ENCODE data around the gene SPDEF. TPM values are rescaled to one million over a fixed set of nuclear protein-coding genes. Genes with fewer than 3 reads are reported as not detected.

Gene SPDEF
- total and polyA plus RNA-seq, 10 of the 15 experiments (the other 5 are each of a cell fraction or from before 2014, with no cell fraction given), result not detected

DNA sequence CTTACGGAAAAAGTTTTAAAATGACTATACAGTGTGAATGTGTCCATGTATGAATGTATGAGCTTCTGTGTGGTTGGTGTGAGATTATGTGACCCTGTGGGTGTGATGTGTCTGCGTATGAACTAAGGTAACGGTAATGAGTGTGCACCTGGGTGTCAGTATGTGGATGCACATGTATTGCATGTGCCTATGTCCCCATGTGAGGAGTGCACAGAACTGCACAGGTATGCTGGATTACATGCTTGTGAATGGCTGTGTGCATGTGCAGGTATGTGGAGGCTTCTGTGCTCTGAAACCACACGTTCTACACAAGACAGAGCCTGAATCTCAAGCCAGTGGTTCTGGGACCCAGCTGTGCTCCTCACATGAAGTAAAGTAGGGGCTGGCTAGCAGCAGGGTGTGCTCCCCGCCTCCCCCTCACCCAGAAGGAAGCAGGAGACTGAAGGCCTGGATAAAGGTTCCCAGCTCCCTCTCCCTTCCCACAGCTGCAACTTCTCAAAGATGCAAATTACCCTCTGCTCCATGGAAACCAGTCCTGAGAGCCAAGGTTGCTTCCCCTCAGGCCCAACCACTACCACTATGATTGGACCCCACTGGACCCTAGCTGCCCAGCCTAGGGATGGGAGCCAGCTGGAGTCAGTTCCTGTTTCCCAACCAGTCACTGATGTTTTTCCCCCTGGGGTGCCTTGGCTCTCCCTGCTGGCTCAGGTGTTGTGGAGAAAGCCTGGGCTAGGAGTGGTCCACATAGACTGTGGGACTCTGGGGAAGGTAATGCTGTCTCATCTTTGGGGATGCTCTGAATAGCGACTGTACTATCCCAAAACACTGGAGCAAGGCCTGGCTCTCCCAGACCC lies 24.8 kb upstream of the SPDEF start:
- Histone ChIP-seq H3K27me3 (replicated peaks in 1 of 2; ENCODE audit: control insufficient read depth in 2 of 2, insufficient read depth in 2 of 2, low read length in 1 of 2) (no peaks in the 10 kb centered on the region), H3K9me3 (replicated peaks; ENCODE audit: control insufficient read depth, insufficient read depth, low read length) (no peaks in the 10 kb centered on the region), H3K4me3 (no peak overlapping the region), H4K20me1 (ENCODE audit: control insufficient read depth, insufficient read depth) (no peaks in the 10 kb centered on the region; the same call in 1 of the 2 replicates), H3K27ac (ENCODE audit: control insufficient read depth, insufficient read depth) (no peak overlapping the region), H3K4me1 (ENCODE audit: control insufficient read depth, insufficient read depth, low read length) (no peaks in the 10 kb centered on the region), H3K9ac (ENCODE audit: control insufficient read depth, insufficient read depth, low read length) (no peak overlapping the region), H3K4me2 (ENCODE audit: control insufficient read depth, insufficient read depth) (no peak overlapping the region), H3K36me3 (ENCODE audit: control insufficient read depth in 2 of 2, insufficient read depth in 2 of 2, low read length in 1 of 2) (peaks cover 0 to 8% of the 10 kb centered on the region in 2 experiments; a peak in 3 of 4 replicates), H2AFZ (ENCODE audit: control insufficient read depth, low read depth, low read length) (no peak overlapping the region), H3K79me2 (ENCODE audit: control insufficient read depth, insufficient read depth, low read length) (no peaks in the 10 kb centered on the region)
- ChIA-PET CTCF (interaction anchor here (1.3 to 1.4 kb wide), 4 partner anchors 28 to 210 kb away, joined by 4 to 6 read pairs (median 4); partner anchors contain the start of gene BLTP3A), RAD21 (ENCODE audit: unreplicated experiment) (no interaction called here), POLR2A (no interaction called here), SMC1A (ENCODE audit: uncharacterized antibody, unreplicated experiment) (interaction anchor here (1.3 kb wide), 2 partner anchors 29 to 121 kb away, joined by 4 read pairs; no protein-coding TSS in a partner anchor)
- ATAC-seq (no peak; the same call in 1 of the 3 replicates), DNase-seq (ENCODE audit: low read depth, low spot score) (no peak), FAIRE-seq (no peak)
- TF ChIP-seq POLR2AphosphoS2 (IDR thresholded peaks at IDR 0.05; ENCODE audit: low read depth, low read length) (peak; percentile 4; the same call in 1 of the 2 replicates), ZNF274 (IDR thresholded peaks at IDR 0.05; ENCODE audit: insufficient read depth, insufficient read length) (no peak)
- no TSS peak for BruUV-seq (replicated peaks)
- in situ Hi-C loops (cut with MboI), result no loop called here
- WGBS (ENCODE audit: insufficient coverage, insufficient replicate concordance, low lambda C conversion rate, missing lambda C conversion rate), result 89% methylated on average over 6 of the region's 6 CpGs
- intact Hi-C loops (cut with micrococcal nuclease; ENCODE audit: unreplicated experiment), result no loop called here

DNA sequence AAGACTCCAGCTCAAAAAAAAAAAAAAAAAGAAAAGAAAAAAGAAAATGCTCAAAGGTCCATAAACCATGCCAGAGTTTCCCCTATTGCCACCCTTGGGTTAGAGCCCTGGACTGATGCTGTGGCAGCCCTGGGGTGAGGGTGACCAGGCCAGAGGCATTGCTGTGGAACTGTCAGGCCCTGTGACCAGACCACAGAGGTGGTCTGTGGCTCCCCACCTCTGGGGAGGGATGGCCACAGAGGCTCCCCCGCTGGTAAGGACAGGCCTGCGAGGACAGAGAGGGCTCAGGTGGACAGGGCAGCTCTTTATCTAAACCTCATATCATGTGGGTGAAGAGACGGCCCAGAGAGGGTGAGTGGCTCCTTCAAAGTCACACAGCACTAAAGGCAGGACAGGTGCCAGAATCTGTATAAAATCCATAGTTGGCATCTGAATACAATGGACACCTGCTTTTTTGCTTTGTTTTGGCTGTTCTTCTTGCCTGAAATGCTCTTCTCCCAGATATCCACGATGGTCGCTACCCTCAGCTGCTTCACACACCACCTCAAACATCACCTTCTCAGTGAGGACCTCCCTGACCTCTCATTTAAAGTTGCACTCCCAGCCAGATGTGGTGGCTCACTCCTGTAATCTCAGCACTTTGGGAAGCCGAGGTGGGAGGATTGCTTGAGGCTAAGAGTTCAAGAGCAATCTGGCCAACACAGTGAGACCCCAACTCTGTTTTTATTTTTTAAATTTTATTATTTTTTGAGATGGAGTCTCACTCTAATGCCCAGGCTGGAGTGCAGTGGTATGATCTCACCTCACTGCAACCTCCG lies 22.5 kb upstream of the SPDEF start:
- no peak for FAIRE-seq

More for the DNA sequence above, 22.5 kb upstream of the SPDEF start:
- H3K9ac ChIP-seq (ENCODE audit: control insufficient read depth, insufficient read depth, low read length), result no peak overlapping the region
- no peaks in the 10 kb centered on the region for H3K79me2 ChIP-seq (ENCODE audit: control insufficient read depth, insufficient read depth, low read length)
- no peak overlapping the region for H3K4me2 ChIP-seq (ENCODE audit: control insufficient read depth, insufficient read depth)
- DNase-seq (ENCODE audit: low read depth, low spot score) (no peak), ATAC-seq (no peak)
- intact Hi-C loops (cut with micrococcal nuclease; ENCODE audit: unreplicated experiment), result no loop called here
- H3K27me3 ChIP-seq (replicated peaks in 1 of 2; ENCODE audit: control insufficient read depth in 2 of 2, insufficient read depth in 2 of 2, low read length in 1 of 2), result no peaks in the 10 kb centered on the region
- H3K36me3 ChIP-seq (ENCODE audit: control insufficient read depth in 2 of 2, insufficient read depth in 2 of 2, low read length in 1 of 2), result peaks cover 0 to 4% of the 10 kb centered on the region in 2 experiments; a peak in 2 of 4 replicates
- no peak overlapping the region for H3K27ac ChIP-seq (ENCODE audit: control insufficient read depth, insufficient read depth)
- no TSS peak for BruUV-seq (replicated peaks)
- H3K9me3 ChIP-seq (replicated peaks; ENCODE audit: control insufficient read depth, insufficient read depth, low read length), result no peaks in the 10 kb centered on the region
- H3K4me3 ChIP-seq, result no peak overlapping the region
- no peaks in the 10 kb centered on the region; the same call in 1 of the 2 replicates for H4K20me1 ChIP-seq (ENCODE audit: control insufficient read depth, insufficient read depth)
- WGBS (ENCODE audit: insufficient coverage, insufficient replicate concordance, low lambda C conversion rate, missing lambda C conversion rate), result 92% methylated on average over 7 of the region's 7 CpGs
- ChIA-PET CTCF (no interaction called here), SMC1A (ENCODE audit: uncharacterized antibody, unreplicated experiment) (interaction anchor here (1.0 to 1.4 kb wide), 2 partner anchors 13 to 69 kb away, joined by 3 read pairs; no protein-coding TSS in a partner anchor), POLR2A (no interaction called here), RAD21 (ENCODE audit: unreplicated experiment) (interaction anchor here (1.5 kb wide), 1 partner anchor 19 kb away, joined by 3 read pairs; no protein-coding TSS in a partner anchor)
- in situ Hi-C loops (cut with MboI), result no loop called here
- no peaks in the 10 kb centered on the region for H3K4me1 ChIP-seq (ENCODE audit: control insufficient read depth, insufficient read depth, low read length)
- H2AFZ ChIP-seq (ENCODE audit: control insufficient read depth, low read depth, low read length), result no peak overlapping the region
- TF ChIP-seq POLR2A (IDR thresholded peaks at IDR 0.05; ENCODE audit: low read depth, low read length) (peak; percentile 33; the same call in 1 of the 2 replicates), SMARCA5 (IDR thresholded peaks at IDR 0.05) (peak; percentile 69), RB1 (IDR thresholded peaks at IDR 0.05; ENCODE audit: borderline replicate concordance) (no peak), EP300 (IDR thresholded peaks at IDR 0.05; ENCODE audit: borderline replicate concordance in 1 of 2, control insufficient read depth in 1 of 2, low read depth in 2 of 2, low read length in 2 of 2) (no peak)
- TF ChIP-seq, protein P1, sequence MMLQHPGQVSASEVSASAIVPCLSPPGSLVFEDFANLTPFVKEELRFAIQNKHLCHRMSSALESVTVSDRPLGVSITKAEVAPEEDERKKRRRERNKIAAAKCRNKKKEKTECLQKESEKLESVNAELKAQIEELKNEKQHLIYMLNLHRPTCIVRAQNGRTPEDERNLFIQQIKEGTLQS (IDR thresholded peaks at IDR 0.05; ENCODE audit: borderline replicate concordance, extremely low read depth, low read depth, low read length), result no peak

All from GM12878 (cell line).